ENCODE results near the gene ZNF219.
A peak's percentile ranks its signal among the peaks of the same experiment; 100 is the strongest.

Gene ZNF219

DNA sequence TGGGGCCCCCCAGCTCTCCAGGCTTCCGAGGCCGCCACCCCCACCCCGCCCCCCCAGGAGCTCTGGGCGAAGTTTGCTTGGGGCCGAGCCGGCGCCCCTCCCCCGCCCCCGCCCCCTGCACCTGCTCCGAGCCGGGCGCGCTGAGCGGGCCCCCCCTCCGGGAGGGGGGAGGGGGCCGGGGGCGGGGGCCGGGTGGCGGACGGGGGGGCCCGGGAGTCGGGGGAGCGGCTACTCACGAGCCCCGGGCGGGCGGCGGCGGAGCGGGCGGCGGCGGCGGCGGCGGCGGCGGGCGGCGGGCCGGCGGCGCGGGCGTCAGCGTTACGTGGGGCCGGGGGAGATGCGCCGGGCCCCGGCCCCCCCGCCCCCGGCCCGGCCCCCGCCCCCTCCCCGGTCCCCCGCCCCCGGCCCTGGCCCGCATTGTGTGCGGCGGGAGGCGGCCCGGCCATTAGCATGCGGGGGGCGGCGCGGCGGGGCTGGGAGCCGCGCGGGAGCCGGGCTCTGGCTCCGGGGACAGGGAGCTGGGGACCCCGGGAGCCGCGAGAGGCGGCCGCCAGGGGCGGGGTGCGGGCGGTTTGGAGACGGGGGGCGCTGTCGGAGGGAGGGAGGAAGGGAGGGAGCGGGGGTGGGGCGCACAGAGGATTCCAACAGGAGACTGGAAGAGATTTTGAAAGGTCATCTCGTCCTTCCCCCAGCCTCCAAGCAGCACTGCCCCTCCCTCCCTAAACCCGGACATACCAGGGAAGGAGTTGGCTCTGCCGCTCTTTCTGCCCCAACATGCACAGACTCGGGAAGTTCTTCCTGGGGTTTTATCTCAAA, at the start of gene ZNF219:
Gene ZNF219, minus strand, starts transcription at position 580 of the 816 bp plus-strand sequence. CDS start 5,064 bp downstream, outside the sequence.
- DNase-seq: no peak

DNA sequence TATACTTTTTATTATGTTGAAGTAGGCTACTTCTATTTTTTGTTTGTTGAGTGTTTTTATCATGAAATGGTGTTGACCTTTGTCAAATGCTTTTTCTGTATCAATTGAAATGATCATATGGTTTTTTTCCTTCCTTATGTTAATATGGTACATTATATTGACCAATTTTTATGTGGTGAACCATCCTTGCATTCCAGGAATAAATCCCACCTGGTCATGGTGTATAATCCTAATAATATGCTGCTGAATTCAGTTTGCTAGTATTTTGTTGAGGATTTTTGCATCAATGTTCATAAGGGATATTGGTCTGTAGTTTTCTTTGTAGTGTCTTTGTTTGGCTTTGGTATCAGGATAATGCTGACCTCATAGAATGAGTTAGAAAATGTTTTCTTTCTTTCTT, 47.0 kb upstream of the ZNF219 start:
- DNase-seq: no peak

DNA sequence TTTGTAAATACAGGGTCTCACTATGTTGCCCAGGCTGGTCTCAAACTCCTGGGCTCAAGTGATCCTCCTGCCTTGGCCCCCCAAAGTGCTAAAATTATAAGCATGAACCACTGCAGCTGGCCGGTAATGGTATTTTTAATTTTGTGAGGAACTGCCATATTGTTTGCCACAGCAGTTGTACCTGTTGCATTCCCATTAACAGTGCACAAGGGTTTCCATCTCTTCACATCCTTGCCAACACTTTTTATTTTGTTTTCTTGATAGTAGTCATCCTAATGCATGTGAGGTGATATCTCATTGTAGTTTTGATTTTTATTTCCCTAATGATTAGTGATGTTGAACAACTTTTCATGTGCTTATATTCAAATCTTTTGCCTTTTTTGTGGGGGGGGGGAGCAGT, 43.9 kb upstream of the ZNF219 start:
- DNase-seq: no peak

DNA sequence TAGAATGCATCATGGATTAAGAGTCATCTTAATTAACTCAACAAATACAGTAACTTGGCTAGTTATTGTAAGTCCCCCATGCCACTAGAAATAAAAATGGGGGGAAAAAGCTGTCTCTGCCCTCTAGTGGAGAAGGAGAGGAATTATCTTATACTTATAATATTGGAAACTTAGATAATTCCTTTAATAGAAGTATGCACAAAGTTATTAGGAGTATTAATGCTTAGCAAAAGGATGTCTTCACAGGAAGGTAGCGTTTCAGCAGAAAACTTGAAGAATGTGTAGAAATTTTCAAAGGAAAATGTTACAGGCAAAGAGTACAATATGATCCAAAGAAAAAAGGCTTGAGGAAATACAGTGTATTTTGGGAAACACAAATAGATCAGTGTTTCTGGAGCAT, 37.6 kb upstream of the ZNF219 start:
- peak; percentile 3 for DNase-seq

DNA sequence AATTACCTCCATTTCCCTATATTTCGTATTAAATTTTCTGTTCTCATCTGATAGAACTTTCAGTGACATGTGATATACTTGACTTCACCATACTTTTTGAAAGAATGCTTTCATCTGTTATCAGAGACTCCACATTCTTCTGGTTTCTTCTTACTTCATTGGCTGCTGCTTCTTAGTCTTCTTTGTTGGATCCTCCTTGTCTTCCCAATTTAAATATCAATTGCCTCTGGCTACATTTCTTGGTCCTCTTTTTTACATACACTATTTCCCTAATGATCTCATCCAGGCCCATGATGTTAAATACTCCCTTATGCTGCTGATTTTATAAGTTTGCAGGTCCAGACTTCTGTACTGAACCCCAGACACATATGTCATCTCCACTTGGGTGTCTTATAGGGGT, 35.4 kb upstream of the ZNF219 start:
- no peak for DNase-seq

DNA sequence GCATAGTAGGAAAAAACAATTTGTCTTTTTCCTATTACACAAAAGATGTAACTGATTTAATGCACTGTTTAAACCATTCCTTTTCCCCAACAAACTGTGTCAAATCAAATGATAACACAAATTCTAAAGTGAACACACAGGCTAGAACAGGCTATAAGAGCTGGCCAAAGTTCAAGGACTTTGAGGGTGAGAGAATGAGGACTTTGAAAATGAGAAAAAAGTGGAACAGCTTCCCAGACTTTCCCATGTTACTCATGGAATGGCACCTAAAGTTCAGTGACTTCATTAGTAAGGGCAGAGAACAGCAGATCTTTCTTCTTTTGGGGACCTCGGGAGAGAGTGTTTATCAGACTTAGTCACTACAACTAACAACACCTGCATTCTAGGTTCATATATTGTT, 25.0 kb upstream of the ZNF219 start:
- no peak for DNase-seq

DNA sequence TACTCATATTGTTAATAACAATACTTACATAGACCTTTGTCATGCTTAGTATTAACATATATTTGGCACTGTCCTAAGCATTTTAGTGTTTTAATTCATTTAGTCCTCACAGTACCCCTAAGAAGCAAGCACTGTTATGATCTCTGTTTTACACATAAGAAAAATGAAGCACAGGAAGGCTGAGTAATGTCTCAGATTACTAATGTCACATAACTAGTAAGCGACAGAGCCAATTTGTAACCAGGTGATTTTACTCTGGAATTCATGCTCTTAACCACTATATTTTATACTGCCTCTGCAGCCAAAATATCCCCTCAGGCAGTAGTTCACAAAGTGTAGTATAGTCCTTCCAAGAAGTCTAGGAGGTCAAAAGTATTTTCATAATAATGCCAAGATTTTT, 22.7 kb upstream of the ZNF219 start:
- DNase-seq: no peak

DNA sequence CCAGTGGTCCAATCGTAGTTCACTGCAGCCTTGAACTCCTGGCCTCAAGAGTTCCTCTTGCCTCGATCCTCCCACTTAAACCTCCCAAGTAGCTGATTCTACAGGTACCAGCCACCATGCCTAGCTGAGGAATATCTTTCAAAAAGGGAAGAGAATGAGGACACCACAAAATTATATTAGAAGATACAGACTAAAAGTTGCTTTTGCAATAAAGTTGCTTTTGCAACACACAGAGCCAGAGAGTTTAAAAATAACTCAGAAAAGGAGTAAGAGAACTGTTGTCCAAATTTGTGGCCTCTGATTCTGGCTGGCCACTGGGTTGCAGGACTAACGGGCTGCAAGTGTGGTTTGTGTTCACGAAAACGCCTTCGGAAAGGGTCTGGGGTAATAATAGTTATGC, 22.2 kb upstream of the ZNF219 start:
- DNase-seq: peak; percentile 49

DNA sequence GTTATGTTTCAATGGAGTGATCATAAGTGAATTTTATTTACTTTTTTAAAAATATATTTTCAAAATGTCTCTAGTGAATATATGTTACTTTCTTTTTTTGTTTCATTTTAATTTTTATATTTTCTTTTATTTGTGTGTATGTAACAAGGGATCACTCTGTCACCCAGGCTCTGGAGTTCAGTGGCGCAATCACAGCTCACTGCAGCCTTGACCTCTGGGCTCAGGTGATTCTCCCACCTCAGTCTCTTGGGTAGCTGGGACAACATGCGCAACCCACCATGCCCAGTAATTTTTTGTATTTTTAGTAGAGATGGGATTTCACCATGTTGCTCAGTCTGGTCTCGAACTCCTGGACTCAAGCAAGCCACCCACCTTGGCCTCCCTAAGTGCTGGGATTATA, 20.5 kb upstream of the ZNF219 start:
- no peak for DNase-seq

DNA sequence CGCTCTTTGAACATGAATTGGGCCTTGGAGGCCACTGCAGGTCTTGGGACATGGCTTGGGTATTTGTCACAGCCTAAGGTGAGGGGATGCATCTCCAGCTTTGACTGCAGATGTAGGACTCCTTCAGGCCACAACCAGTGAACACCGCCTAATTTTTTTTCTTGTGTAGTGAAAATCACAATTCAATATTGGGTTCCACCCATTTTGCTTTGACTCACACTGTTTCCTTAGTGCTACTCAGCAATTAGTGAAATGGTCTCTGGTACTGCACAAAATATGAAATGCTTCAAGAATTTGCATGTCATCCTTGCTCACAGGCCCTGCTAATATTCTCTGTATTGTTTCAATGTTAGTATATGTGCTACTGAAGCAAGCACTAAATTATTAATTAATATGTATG, 14.9 kb upstream of the ZNF219 start:
- no peak for DNase-seq

DNA sequence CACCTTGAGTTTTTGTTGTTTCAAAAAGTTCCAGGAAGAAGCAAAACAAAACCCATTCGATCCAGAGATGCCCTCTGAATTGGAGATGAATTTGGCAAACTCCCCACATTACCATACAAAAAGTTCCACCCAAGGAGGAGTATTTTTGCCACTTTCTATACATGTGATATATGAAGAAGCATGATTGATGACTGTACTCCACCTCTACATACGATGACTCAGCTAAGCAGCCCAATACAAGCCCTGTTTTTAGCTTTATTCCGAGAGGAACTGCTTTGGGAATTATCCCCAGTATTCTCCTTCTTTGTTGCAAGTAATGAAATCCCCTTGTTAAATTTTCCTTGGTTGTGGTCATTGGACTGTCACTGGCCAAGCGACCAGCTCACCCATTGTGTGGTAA, 13.8 kb upstream of the ZNF219 start:
- no peak for DNase-seq

DNA sequence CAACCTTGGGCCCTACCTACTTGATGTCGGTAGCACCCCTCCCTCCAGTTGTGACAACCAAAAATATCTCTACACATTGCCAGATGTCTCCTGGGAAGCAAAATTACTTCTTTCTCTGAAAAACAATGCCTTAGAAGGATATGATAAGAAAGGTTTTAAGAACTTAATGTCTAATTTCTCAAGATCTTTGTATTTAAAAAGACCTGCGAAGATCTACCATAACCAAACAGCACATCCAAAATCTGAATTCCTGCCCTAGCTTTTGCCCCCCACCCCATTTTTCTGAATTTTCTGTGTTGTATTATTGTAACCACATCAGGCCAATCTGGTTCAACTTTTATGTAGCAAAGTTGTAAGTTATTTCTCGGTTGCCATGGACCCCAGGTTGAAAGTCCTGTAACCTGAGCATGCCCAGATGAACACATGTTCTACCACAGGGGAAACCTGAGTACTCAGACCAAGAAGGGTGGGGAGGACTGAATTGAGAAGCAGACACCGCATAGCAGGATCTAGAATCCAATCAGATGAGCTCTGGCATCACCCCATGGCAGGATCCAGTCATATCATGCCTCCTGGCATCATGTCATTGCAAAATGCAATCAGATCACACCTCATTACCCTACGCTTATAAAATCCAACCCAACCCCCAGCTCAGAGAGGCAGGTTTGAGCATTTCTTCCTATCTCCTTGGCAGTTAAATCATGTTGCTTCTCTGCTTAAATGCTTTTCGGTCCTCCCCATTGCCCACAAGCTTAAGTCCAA, 11.1 kb upstream of the ZNF219 start:
- DNase-seq: no peak

DNA sequence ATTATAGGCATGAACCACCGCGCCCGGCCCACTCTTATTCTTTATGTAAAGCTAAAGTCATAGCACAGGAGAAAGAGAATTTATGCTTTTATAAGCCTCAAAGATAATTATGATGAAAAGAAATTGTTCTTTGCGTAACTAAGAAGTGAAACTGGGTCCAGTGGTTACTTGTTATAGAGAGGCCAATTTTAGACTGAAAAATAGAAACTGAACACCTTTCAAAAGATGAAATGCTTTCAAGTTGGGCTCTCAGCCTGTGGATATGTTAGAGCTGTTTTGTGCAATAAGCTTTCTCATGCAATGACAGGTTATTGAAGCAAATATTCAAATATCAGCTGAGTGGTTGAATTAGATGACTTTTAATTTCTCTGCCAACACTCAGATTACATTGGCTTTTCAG, 10.3 kb upstream of the ZNF219 start:
- peak; percentile 42 for DNase-seq

DNA sequence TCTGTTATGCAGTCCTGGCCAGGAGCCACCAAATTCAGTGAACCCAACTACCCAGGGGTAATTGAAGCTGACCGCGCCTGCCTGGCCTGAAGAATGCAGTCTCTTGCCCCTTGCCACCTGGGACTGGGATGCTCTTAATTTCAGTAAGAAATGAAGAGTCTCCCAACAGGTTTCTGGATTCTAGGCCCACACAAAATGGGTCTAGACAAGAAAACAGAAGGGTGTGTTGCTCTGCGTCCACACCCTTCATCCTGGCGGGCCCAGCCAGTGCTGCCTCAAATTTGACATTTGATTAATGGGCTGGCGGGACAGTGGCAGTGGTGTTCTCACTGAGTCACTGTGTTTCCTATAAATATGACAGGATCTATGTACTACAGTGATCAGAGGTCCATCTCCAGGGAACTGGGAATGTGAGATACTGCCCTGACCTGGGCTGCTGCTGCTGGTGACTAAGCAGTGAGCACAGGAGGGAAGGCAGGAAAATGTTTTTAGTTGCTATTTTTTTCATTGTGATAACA, 8.9 kb upstream of the ZNF219 start:
- DNase-seq: no peak

DNA sequence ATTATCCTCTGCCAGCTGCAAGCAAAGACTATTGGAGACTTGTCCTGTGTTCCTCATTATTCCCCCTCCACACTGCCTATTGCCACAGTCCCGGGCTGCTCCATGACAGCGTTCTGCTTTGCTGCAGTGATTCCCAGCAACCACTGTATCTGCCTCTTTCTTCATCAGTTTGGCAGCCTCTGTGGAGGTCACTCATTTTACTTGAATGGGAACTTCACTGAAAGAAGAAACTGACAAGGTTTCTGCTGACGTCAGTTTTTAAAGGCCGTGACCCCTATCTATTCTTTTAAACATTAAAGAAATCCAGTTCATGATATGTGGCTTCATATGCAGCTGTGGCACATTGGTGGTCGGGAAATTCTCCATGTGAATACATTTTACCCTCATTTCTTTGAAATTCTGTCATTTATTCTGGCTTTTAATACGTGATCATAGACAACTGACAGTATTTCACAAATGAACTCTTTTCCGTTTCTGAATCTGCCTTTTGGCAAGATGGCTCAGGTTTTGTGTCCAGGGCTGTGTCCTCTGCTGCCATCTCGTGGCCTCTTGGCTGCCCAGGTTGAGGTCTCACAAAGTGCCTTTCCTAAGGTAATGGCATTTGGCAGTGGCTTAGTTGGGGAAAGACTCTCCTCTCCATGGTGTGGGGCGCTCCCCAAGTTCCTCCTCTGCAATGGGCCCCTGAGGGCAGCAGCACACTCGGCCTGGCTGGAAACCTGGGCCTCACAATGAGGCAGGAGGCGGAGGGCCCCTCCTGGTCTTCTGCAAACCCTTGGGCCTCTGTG, 8.2 kb upstream of the ZNF219 start:
- DNase-seq: peak; percentile 64

DNA sequence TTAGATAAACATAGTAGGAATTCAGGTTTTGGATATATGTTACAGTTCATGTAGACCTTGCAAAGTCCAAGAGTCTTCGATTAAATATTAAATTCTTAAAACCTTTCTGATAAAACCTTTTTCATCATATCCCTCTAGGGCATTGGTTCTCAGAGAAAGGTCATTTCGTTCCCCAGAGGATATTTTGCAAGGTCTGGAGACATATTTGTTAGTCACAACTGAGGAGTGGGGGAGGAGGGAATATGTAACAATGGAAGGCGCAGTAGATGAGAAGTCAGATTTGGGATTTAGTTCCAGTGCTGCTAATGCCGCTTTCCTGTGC, 7.7 kb upstream of the ZNF219 start:
- peak; percentile 54 for DNase-seq

DNA sequence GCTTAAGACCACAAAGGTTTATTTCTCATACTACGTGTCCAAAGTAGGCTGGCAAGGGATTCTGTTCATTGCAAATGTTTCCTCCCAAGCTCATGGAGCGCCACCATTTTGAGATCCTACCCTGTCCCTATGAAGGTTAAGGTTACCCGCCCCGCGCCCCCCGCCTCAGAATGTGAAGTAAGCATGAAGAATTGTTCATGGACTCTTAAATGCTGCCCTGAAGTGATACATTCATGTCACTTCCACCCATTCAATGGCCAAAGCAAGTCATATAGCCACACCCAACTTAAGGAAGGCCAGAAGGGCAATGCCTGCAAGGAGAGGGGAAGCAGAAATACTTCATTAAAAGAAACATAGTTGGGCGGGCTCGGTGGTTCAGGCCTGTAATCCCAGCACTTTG, 6.6 kb upstream of the ZNF219 start:
- DNase-seq: no peak

DNA sequence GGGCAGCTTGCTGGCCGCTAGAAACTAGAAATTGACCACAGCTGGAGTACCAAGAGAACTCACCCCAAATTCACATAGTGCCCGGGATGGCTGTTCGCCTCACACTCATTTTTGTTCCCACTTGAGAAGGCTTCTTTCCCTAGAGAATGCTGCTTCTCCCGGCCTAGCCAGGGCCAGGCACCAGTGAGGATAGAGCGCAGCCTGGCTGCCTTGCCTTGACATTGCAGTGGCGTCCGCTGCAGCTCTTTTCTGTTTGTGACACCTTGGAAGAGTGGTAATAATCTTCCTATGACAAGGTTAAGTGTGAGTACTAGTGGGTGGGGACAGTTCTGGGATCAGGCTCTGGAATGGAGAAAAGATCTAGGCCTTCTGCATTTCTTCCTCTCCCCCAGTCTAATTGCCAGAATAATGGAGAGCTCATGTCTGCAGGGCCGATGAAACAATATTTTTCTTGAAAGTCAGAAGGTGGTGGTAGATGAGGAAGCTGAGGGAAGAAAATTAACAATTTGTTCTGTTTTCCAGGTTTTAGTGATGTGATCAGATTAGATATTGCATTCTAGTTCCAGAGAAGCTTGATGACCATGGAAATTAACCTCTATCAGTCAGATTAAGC, 6.1 kb upstream of the ZNF219 start:
- DNase-seq: peak; percentile 66

DNA sequence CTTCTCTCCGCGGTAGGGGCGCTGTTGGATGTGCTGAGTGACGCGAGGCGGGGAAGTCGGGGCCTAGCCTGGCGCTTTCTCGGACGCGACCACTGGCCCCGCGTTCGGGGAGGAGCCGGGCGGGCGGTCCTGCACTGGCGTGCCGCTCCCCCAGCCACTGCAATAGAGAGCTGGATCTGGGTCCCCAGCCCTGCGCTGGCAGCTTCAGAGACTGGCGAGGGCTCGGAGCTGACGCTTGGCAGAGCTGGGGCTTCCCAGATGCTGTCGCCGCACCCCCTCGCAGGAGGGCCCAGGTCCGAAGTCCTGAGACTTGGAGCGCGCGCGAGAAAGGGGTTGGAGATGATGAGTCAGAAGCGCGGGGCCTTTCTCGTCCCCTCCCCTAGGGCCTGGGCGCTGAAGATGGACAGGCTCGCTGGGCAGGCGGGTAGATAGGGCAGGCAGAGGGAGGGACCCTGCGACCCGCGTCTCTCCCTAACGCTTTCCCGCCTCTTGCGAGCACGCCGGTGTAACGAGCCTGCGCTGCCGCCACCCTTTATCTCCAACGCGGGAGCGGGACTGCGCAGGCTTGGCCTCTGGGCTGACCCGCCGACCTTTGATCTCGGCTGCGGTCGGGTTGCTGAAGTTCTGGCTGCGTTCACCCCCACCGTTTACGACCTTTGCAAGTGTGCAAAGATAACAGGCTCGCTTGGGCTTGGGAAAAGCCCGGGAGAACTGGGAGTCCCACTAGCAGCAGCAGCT, 5.4 kb upstream of the ZNF219 start:
- peak; percentile 87 for DNase-seq

DNA sequence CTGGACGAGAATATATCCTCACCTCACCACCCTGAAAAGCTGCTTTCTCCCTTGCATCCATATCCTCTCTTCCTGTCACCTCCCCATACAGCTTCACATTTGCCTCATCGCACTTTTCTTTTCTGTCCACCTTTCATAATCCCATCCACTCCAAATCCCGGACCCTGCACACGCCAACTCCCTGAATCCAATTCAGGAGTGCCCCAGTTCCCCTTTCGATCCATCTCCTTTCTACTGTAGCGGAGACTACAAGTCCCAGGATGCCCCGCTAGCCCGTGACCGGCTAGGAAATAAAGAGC, 4.9 kb upstream of the ZNF219 start:
- peak; percentile 97 for DNase-seq

DNA sequence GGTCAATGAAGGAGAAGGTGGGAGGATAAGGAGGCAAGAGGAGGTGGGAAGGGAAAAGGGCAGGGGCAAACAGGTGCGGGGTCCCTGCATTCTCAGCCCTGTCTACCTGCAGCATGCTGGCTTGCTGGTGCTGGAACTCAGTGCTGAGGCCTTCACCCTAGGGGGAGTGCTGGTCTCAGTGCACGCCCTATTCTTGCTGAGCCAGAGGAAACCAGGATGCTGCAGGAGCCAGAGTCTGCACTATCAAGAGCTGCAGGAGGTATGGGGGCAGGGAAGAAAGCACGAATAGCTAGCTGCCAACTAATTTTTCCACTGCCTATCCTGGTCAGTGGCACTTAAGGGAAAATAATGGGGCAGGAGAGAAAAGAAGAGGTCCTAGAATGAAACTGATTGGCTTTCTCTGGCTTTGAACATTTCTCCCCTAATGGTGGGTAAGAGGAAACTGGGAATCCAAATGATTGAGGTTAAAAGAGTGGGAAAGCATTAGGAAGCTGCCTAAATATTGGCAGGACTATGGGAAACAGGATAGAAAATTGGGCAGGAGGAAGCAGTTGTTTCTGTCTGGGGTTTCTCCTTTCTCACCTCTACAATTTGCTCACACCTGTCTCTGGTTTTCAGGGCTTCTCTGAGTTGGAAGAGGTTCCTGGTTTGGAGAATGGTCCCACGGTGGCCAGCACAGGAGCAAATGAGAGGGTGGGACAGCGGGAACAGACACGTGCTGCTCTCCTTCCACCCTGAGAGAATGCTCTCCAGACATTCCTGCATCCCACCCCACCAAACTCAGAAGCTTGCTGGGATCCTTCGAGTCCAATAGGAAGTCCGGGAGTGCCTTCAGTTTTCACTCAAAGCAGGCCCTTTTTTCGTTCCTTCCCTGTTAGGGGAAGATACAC, 4.3 kb upstream of the ZNF219 start:
- DNase-seq: no peak
